ENCODE results near the gene LDLRAD3.

Gene LDLRAD3

GRCh38 chr11:36054628-36055027, 110.8 kb downstream of the LDLRAD3 start:
- H3K4me3 ChIP-seq (ENCODE audit: low read length) = no peak overlapping the region
- no peak for DNase-seq (ENCODE audit: low read depth)
- no peak for TF ChIP-seq CTCF (IDR thresholded peaks at IDR 0.05; ENCODE audit: insufficient read depth, low read depth, low read length, missing control alignments)

- peak; percentile 53 for DNase-seq (ENCODE audit: low read depth)
- peak; percentile 56 for TF ChIP-seq CTCF (IDR thresholded peaks at IDR 0.05; ENCODE audit: insufficient read depth, low read depth, low read length, missing control alignments)
- H3K4me3 ChIP-seq (ENCODE audit: low read length) = no peak overlapping the region
These were observed 112.4 kb downstream of the LDLRAD3 start for GRCh38 chr11:36056160-36056751.

- DNase-seq (ENCODE audit: low read depth) = no peak
- H3K4me3 ChIP-seq (ENCODE audit: low read length) = no peak overlapping the region
- no peak for TF ChIP-seq CTCF (IDR thresholded peaks at IDR 0.05; ENCODE audit: insufficient read depth, low read depth, low read length, missing control alignments)
These were observed 113.6 kb downstream of the LDLRAD3 start for GRCh38 chr11:36057379-36058042.

- TF ChIP-seq CTCF (IDR thresholded peaks at IDR 0.05; ENCODE audit: insufficient read depth, low read depth, low read length, missing control alignments) = no peak
- no peak for DNase-seq (ENCODE audit: low read depth)
- no peak overlapping the region for H3K4me3 ChIP-seq (ENCODE audit: low read length)
These were observed 115.8 kb downstream of the LDLRAD3 start for GRCh38 chr11:36059660-36060059.

GRCh38 chr11:36060926-36061325, 117.1 kb downstream of the LDLRAD3 start:
- TF ChIP-seq CTCF (IDR thresholded peaks at IDR 0.05; ENCODE audit: insufficient read depth, low read depth, low read length, missing control alignments) = no peak
- no peak for DNase-seq (ENCODE audit: low read depth)
- no peak overlapping the region for H3K4me3 ChIP-seq (ENCODE audit: low read length)

GRCh38 chr11:36061471-36061870, 117.6 kb downstream of the LDLRAD3 start:
- H3K4me3 ChIP-seq (ENCODE audit: low read length) = no peak overlapping the region
- no peak for DNase-seq (ENCODE audit: low read depth)
- no peak for TF ChIP-seq CTCF (IDR thresholded peaks at IDR 0.05; ENCODE audit: insufficient read depth, low read depth, low read length, missing control alignments)
